ENCODE data around the gene TMC2. TPM values are rescaled to one million over a fixed set of nuclear protein-coding genes. Genes with fewer than 3 reads are reported as not detected.

The TMC2 gene
- polyA plus RNA-seq, 1 of the 3 experiments (the other 2 are of a cell fraction) = not detected

- Histone ChIP-seq H3K27ac (ENCODE audit: low read depth in 2 of 2, low read length in 1 of 2) (no peak overlapping the region), H3F3A (replicated peaks; ENCODE audit: insufficient read depth) (no peaks in the 10 kb centered on the region), H4K20me1 (ENCODE audit: insufficient read depth) (no peaks in the 10 kb centered on the region), H3K79me2 (ENCODE audit: insufficient read depth) (no peaks in the 10 kb centered on the region), H3K4me1 (ENCODE audit: control insufficient read depth in 1 of 2, insufficient read depth in 2 of 2, low read depth in 1 of 2, low read length in 1 of 2) (peaks cover 0 to 14% of the 10 kb centered on the region in 2 experiments; a peak in 2 of 4 replicates), H3K27me3 (ENCODE audit: insufficient read depth) (peaks cover 4% of the 10 kb centered on the region; the same call in 1 of the 2 replicates), H3K36me3 (replicated peaks in 1 of 2; ENCODE audit: control insufficient read depth in 1 of 2, insufficient read depth in 2 of 2, low read length in 1 of 2) (no peaks in the 10 kb centered on the region), H3K4me2 (no peak overlapping the region), H2AFZ (ENCODE audit: low read depth) (no peak overlapping the region), H3K9me3 (no peaks in the 10 kb centered on the region), H3K4me3 (ENCODE audit: low read depth in 2 of 2, low read length in 1 of 2) (no peak overlapping the region), H3K9ac (no peak overlapping the region), H3K9me2 (no peaks in the 10 kb centered on the region)
- ChIA-PET CTCF (interaction anchor here (1.0 to 1.3 kb wide), 2 partner anchors 27 to 57 kb away, joined by 3 to 6 read pairs; no protein-coding TSS in a partner anchor), POLR2A (no interaction called here)
- 51% methylated on average over 10 of the region's 10 CpGs for WGBS (ENCODE audit: low lambda C conversion rate)
- no peak for TF ChIP-seq ELF1 (IDR thresholded peaks at IDR 0.05)
- TF ChIP-seq, protein P1, sequence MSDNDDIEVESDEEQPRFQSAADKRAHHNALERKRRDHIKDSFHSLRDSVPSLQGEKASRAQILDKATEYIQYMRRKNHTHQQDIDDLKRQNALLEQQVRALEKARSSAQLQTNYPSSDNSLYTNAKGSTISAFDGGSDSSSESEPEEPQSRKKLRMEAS (IDR thresholded peaks at IDR 0.05; ENCODE audit: low read depth) = no peak
- TF ChIP-seq MXI1 (IDR thresholded peaks at IDR 0.05; ENCODE audit: low read depth, low read length) = no peak
- DNase-seq = no peak
These were observed 42.3 kb downstream of the TMC2 start for GRCh38 chr20:2578475-2579192.

DNA sequence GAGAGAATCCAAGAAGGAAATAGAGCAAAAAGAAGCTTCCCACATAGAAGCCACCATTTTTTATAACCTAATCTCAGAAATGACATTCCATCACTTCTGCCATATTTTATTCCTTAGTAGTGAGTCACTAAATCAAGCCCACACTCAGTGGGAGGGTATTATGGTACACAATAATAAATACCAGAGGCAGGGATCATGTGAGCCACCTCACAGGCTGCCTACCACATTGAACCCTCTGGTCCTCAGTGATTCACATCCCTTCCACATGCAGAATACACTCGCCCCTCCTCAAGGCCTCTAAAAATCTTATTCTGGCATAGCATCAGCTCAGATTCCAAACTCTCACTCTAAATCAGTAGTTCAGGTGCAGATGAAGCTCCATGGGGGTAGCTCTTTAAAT lies 49.4 kb downstream of the TMC2 start:
- WGBS (ENCODE audit: low lambda C conversion rate) = 18% methylated on average over 1 of the region's 1 CpG
- DNase-seq = no peak
- POLR2A ChIA-PET = no interaction called here

GRCh38 chr20:2593756-2594155 lies 57.4 kb downstream of the TMC2 start:
- no peaks in the 10 kb centered on the region for H3K79me2 ChIP-seq (ENCODE audit: insufficient read depth)
- H3K27ac ChIP-seq (ENCODE audit: low read depth in 2 of 2, low read length in 1 of 2) = no peak overlapping the region
- no peak overlapping the region for H2AFZ ChIP-seq (ENCODE audit: low read depth)
- H3K9ac ChIP-seq = no peak overlapping the region
- H3K4me2 ChIP-seq = no peak overlapping the region
- POLR2A ChIA-PET = no interaction called here
- no peak overlapping the region for H3K4me3 ChIP-seq (ENCODE audit: low read depth in 2 of 2, low read length in 1 of 2)
- no peaks in the 10 kb centered on the region for H4K20me1 ChIP-seq (ENCODE audit: insufficient read depth)
- H3K4me1 ChIP-seq (ENCODE audit: control insufficient read depth in 1 of 2, insufficient read depth in 2 of 2, low read depth in 1 of 2, low read length in 1 of 2) = peaks cover 0 to 2% of the 10 kb centered on the region in 2 experiments; a peak in 1 of 4 replicates
- TF ChIP-seq YY1 (IDR thresholded peaks at IDR 0.05; ENCODE audit: low read depth) (no peak), FOSL2 (IDR thresholded peaks at IDR 0.05; ENCODE audit: borderline replicate concordance, low read depth) (no peak), NRF1 (IDR thresholded peaks at IDR 0.05; ENCODE audit: low read depth, low read length) (no peak), TEAD4 (IDR thresholded peaks at IDR 0.05; ENCODE audit: borderline replicate concordance, insufficient read depth) (no peak), FOXM1 (IDR thresholded peaks at IDR 0.05; ENCODE audit: low read depth) (no peak), ELF1 (IDR thresholded peaks at IDR 0.05) (no peak), GABPA (IDR thresholded peaks at IDR 0.05; ENCODE audit: low read depth) (no peak), NFIC (IDR thresholded peaks at IDR 0.05; ENCODE audit: borderline replicate concordance) (no peak), IRF3 (IDR thresholded peaks at IDR 0.05; ENCODE audit: low read depth, low read length) (no peak)
- no peaks in the 10 kb centered on the region for H3F3A ChIP-seq (replicated peaks; ENCODE audit: insufficient read depth)
- CTCF ChIA-PET = interaction anchor here (1.6 kb wide), 1 partner anchor 70 kb away, joined by 4 read pairs; no protein-coding TSS in a partner anchor
- 42% methylated on average over 1 of the region's 1 CpG for WGBS (ENCODE audit: low lambda C conversion rate)
- no peaks in the 10 kb centered on the region for H3K27me3 ChIP-seq (ENCODE audit: insufficient read depth)
- H3K9me2 ChIP-seq = no peaks in the 10 kb centered on the region
- H3K9me3 ChIP-seq = no peaks in the 10 kb centered on the region
- no peaks in the 10 kb centered on the region for H3K36me3 ChIP-seq (replicated peaks in 1 of 2; ENCODE audit: control insufficient read depth in 1 of 2, insufficient read depth in 2 of 2, low read length in 1 of 2)
- DNase-seq = no peak

More for the DNA sequence above, 49.4 kb downstream of the TMC2 start:
- Histone ChIP-seq H3K27ac (ENCODE audit: low read depth in 2 of 2, low read length in 1 of 2) (no peak overlapping the region), H3K9me2 (no peaks in the 10 kb centered on the region), H3K79me2 (ENCODE audit: insufficient read depth) (no peaks in the 10 kb centered on the region), H3K9me3 (no peaks in the 10 kb centered on the region), H3K36me3 (replicated peaks in 1 of 2; ENCODE audit: control insufficient read depth in 1 of 2, insufficient read depth in 2 of 2, low read length in 1 of 2) (no peaks in the 10 kb centered on the region), H3F3A (replicated peaks; ENCODE audit: insufficient read depth) (peaks cover 3% of the 10 kb centered on the region), H4K20me1 (ENCODE audit: insufficient read depth) (no peaks in the 10 kb centered on the region), H3K4me3 (ENCODE audit: low read depth in 2 of 2, low read length in 1 of 2) (no peak overlapping the region), H3K4me1 (ENCODE audit: control insufficient read depth in 1 of 2, insufficient read depth in 2 of 2, low read depth in 1 of 2, low read length in 1 of 2) (no peaks in the 10 kb centered on the region), H2AFZ (ENCODE audit: low read depth) (peak overlapping the region; percentile 64; the same call in 1 of the 2 replicates), H3K27me3 (ENCODE audit: insufficient read depth) (no peaks in the 10 kb centered on the region), H3K9ac (no peak overlapping the region), H3K4me2 (no peak overlapping the region)
- TF ChIP-seq GATA2 (CRISPR knock-in tag; IDR thresholded peaks at IDR 0.05) (no peak), YY1 (IDR thresholded peaks at IDR 0.05; ENCODE audit: low read depth) (no peak)
- CTCF ChIA-PET = interaction anchor here (1.8 kb wide), 1 partner anchor 64 kb away, joined by 4 read pairs; no protein-coding TSS in a partner anchor
